K562 (cell line): ENCODE results near the gene ATF4. TPM values are rescaled to one million over a fixed set of nuclear protein-coding genes. Genes with fewer than 3 reads are reported as not detected.

Source experiments
- ATF7 ChIP-seq: fragments of 450-650 bp; IDR thresholded peaks from 2 replicates; pipeline ENCODE4 v1.7.1; 2014; ENCODE audit warnings: mild to moderate bottlenecking, moderate library complexity
- BRD9 ChIP-seq: fragments of 450-650 bp; IDR thresholded peaks from 2 replicates; pipeline ENCODE4 v1.6.1; 2018; ENCODE audit warnings: low read depth; ENCODE audit not compliant: partially characterized antibody
- ETV5 ChIP-seq: sonication (generic); formaldehyde crosslinking; IDR thresholded peaks from 2 replicates; pipeline ENCODE4 v1.4.0; 2020; ENCODE audit warnings: low read depth, mild to moderate bottlenecking, missing genetic modification reagents
- HMGN3 ChIP-seq: IDR thresholded peaks from 2 replicates; pipeline ENCODE4 v1.6.1; 2011; ENCODE audit warnings: borderline replicate concordance, low read depth, mild to moderate bottlenecking, mixed read lengths, low read length; ENCODE audit not compliant: insufficient read length; ENCODE audit errors: extremely low read depth
- KAT8 ChIP-seq: fragments of 450-650 bp; IDR thresholded peaks from 2 replicates; pipeline ENCODE4 v1.6.1; 2016; ENCODE audit warnings: low read depth, mild to moderate bottlenecking
- MAFG ChIP-seq: fragments of 450-650 bp; conservative IDR thresholded peaks from 2 replicates; pipeline ENCODE4 v1.6.1; 2016; ENCODE audit warnings: missing genetic modification characterization, missing compliant biosample characterization
- MNT ChIP-seq, 2 experiments: fragments of 450-650 bp; conservative IDR thresholded peaks; 2 replicates each; pipeline ENCODE4 v1.6.1; 2017; ENCODE audit warnings: mild to moderate bottlenecking in 2 of 2, moderate library complexity in 2 of 2
- MTA3 ChIP-seq: fragments of 450-650 bp; formaldehyde crosslinking; IDR thresholded peaks from 2 replicates; pipeline ENCODE4 v1.6.1; 2017; ENCODE audit warnings: mild to moderate bottlenecking, borderline replicate concordance
- PHF8 ChIP-seq: fragments of 200-600 bp; sonication (generic); IDR thresholded peaks from 2 replicates; pipeline ENCODE4 v1.6.1; 2012; ENCODE audit warnings: mixed run types, mild to moderate bottlenecking, inconsistent platforms, low read length, moderate library complexity, borderline replicate concordance
- PKNOX1 ChIP-seq: fragments of 450-650 bp; IDR thresholded peaks from 2 replicates; pipeline ENCODE4 v1.6.1; 2016
- RBM14 ChIP-seq: fragments of 200-400 bp; formaldehyde crosslinking; IDR thresholded peaks from 2 replicates; pipeline ENCODE4 v1.6.1; 2018; ENCODE audit warnings: low read depth, mild to moderate bottlenecking, low read length, moderate library complexity, borderline replicate concordance; ENCODE audit not compliant: insufficient read depth
- TCF3 ChIP-seq: sonication (generic); formaldehyde crosslinking; IDR thresholded peaks from 2 replicates; pipeline ENCODE4 v1.4.0; 2020; ENCODE audit warnings: mild to moderate bottlenecking, missing genetic modification reagents
- TFE3 ChIP-seq: fragments of 450-650 bp; formaldehyde crosslinking; IDR thresholded peaks from 2 replicates; pipeline ENCODE4 v1.4.0; 2020; ENCODE audit warnings: mild to moderate bottlenecking, mixed read lengths
- YBX1 ChIP-seq: fragments of 450-650 bp; IDR thresholded peaks from 2 replicates; pipeline ENCODE4 v1.7.1; 2016; ENCODE audit warnings: mild to moderate bottlenecking
- ZNF143 ChIP-seq: sonication (generic); formaldehyde crosslinking; IDR thresholded peaks from 2 replicates; pipeline ENCODE4 v1.9.0; 2022; ENCODE audit warnings: mild to moderate bottlenecking, missing genetic modification reagents
- ZNF644 ChIP-seq: fragments of 200-800 bp; sonication (Bioruptor generic); IDR thresholded peaks from 2 replicates; pipeline ENCODE4 v1.6.1; 2016; ENCODE audit warnings: low read depth, missing genetic modification characterization, missing compliant biosample characterization
- polyA plus RNA-seq, 8 experiments: library from polyadenylated mRNA; depleted of rRNA in 4 of 8; stranded (reverse) in 5 of 8; unstranded in 3 of 8; fragments of >200 nt; fragmentation: Nextera tagmentation in 2 of 8; fragmentation: Illumina TruSeq in 1 of 8; extraction: Ambion mirVana in 2 of 8; extraction: Trizol in 1 of 8; gene quantifications; 2 replicates each; pipeline versions ENCODE4 v1.2.1 to v1.2.3, GENCODE V29; 2011 to 2014; ENCODE audit warnings: inconsistent platforms in 1 of 8, missing spikeins in 1 of 8
- total RNA-seq, 7 experiments: library from RNA; depleted of rRNA in 6 of 7; stranded (reverse); fragments of >200 nt in 6 of 7; fragmentation: Illumina TruSeq in 2 of 7; extraction: Trizol in 2 of 7; gene quantifications; 2 replicates each; pipeline versions ENCODE4 v1.2.1 to v1.2.3, GENCODE V29; 2011 to 2021; ENCODE audit warnings: low replicate concordance in 1 of 7

The ATF4 gene
- total and polyA plus RNA-seq, 9 of the 15 experiments (the other 6 are each of a cell fraction or from before 2014, with no cell fraction given): 93.1 to 723 (median 355) TPM

- TF ChIP-seq ETV5 (CRISPR knock-in tag) (0 out of 2 replicates have a peak, but pooled peaks have one; percentile 30), RBM14 (no peak), ZNF644 (tag) (no peak), TCF3 (CRISPR knock-in tag) (peak; percentile 46; the same call in 1 of the 2 replicates), PHF8 (peak; percentile 14; the same call in 1 of the 2 replicates), TFE3 (CRISPR knock-in tag) (no peak), MTA3 (0 out of 2 replicates have a peak, but pooled peaks have one; percentile 40), MNT (conservative IDR thresholded peaks at IDR 0.05) (no peak), YBX1 (no peak), KAT8 (no peak), ATF7 (no peak), HMGN3 (peak; percentile 63), PKNOX1 (0 out of 2 replicates have a peak, but pooled peaks have one; percentile 9), ZNF143 (CRISPR knock-in tag) (no peak), BRD9 (no peak), MAFG (tag) (no peak)
Measured at GRCh38 chr22:39488563-39489083, 31.7 kb upstream of the ATF4 start (continued).
